NCI-H2081 (cell line): ENCODE data around the gene C10orf67.
"Not testable (repeated sequence)": the region's sequence is repeated elsewhere in the genome, so short reads cannot be mapped to it uniquely, and the experiment has no call there.

ENCODE experiments used
- DNase-seq, 2 experiments: peaks; one replicate each; lab custom pipeline; 2025; lab: John Stamatoyannopoulos, UW

C10orf67 gene

DNA sequence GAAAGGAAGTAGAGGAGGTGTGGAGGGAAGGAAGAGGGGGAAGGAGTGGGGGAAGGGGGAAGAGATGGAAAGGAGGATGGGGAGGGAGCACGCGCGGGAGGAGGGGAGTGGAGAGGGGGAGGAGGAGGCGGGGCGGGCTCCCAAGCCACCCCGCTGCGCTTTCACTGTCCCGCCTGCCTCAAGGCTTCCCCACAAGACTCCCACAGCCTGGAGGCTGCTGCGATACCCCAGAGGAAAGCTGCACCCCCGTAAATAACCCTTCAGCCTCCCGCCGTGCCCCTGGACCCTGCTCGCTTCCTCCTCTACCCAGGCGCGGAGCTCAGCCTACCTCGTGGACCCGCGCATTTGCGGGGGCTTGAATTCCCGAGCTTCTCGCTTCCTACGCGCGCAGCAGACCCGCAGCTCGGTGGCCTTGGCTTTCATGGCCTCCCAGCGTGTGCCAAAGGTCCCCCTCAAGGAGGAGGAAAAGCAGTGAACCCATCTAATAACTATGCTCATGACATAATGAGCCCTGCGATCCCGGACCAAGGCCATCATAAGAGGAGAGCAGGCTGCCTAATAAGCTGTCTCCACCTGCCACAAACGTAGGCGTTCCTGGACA, at the start of gene C10orf67:
Gene C10orf67 (minus strand): TSS at position 557 of the 601 bp plus-strand sequence. CDS start 23 bp downstream, at position 534.
- peak; percentile 30 to 32 for DNase-seq

DNA sequence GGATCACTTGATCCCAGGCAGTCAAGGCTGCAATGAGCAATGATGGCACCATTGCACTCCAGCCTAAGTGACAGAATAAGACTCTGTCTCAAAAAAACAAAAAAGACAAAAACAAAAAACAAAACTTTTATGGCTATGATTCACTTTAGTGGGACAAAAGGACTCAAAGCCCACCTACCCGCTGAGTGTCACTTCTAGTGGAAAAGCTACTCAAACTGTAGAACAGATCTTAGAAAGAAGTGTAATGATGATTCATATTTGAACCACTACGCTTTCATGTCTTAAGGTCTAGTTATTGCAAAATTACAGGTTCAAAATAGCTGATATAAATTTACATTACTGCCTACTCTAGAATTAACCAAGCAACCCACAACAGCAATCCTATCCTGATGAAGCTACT, 47.2 kb upstream of the C10orf67 start:
- no peak for DNase-seq

DNA sequence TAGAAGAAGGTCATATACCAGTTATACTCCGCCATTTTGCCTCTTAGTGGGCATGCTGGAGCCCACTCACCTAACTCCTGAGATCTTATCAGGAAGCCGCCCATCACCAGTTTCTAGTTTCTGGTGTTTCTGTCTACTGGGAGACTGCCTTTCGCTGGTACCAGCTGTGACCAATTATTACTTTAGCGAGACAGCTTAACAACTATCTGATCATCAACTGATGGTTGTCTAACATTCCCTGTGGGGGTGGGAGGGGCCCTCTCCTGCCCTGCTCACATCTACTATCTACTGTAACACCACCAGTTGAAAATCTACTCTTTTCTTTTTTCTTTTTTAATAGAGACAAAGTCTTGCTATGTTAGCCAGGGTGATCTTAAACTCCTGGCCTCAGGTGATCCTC, 46.2 kb upstream of the C10orf67 start:
- no peak for DNase-seq

DNA sequence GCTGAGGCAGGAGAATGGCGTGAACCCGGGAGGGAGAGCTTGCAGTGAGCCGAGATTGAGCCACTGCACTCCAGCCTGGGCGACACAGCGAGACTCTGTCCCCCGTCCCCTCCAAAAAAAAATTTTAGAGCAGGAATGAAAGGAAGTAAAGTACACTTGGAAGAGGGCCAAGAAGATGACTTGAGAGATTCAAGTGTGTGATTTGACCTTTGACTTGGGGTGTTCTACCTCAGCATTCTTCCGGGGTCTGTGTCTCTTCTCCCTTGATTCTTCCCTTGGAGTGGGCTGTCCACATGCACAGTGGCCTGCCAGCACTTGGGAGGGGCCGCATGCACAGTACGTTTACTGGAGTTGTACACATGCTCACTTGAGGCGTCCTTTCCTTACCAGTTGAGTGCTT, 45.8 kb upstream of the C10orf67 start:
- DNase-seq = not testable (repeated sequence)

DNA sequence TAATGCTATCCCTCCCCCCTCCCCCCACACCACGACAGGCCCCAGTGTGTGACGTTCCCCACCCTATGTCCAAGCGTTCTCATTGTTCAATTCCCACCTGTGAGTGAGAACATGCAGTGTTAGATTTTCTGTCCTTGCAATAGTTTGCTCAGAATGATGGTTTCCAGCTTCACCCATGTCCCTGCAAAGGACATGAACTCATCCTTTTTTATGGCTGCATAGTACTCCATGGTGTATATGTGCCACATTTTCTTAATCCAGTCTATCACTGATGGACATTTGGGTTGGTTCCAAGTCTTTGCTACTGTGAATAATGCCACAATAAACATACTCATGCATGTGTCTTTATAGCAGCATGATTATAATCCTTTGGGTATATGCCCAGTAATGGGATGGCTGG, 42.9 kb upstream of the C10orf67 start:
- DNase-seq = not testable (repeated sequence)

DNA sequence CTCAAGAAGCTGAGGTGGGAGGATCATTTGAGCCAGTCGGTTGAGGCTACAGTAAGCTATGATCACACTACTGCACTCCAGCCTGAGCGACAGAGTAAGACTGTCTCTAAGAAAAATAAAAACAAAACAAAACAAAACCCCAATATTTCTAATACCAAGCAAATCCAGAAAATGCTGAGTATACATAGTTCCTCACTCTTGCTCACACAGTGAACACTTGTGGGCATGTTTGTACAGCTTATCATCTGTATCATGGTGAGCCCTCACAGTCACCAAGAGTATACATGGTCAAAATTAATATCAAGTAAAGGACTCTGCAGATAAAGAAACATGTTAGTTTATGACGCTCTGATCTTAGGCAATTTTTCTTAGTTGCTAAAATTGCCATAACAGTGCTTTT, 41.5 kb upstream of the C10orf67 start:
- DNase-seq = no peak

DNA sequence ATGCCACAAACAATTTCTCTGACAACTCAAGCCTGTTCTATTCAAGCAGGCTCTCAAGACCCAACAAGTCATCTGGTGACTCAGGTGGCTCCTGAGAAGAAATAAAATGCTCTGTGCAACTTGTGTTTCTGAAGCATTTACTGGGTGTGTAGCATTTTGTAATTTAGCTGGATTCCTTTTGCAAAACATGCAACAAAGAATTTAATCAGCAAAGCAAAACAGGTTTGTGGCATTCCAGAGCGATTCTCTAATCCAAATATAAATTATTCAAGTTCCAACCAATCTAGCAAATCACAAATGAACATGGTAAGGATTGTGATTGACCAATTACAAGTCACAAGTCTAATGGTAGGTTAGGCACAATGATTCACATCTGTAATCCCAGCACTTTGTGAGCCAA, 39.8 kb upstream of the C10orf67 start:
- DNase-seq = no peak

DNA sequence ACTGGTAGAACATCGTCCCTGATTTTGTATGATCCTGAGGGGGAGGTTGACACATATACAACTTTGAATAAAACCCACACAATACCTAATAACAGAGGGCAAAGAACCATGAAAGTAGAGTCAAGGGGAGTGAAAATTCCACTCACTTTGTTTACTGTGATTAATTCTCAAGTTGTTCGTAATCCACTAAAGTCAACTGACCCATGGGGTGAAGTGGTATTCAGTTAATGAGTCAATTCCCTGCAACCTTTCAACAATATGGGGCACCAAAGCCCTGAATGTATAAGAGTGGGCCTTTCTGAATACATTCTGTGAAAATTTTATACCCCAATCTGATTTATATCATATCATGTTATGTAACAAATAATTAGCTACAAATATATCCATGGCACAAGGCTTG, 39.0 kb upstream of the C10orf67 start:
- DNase-seq = no peak

DNA sequence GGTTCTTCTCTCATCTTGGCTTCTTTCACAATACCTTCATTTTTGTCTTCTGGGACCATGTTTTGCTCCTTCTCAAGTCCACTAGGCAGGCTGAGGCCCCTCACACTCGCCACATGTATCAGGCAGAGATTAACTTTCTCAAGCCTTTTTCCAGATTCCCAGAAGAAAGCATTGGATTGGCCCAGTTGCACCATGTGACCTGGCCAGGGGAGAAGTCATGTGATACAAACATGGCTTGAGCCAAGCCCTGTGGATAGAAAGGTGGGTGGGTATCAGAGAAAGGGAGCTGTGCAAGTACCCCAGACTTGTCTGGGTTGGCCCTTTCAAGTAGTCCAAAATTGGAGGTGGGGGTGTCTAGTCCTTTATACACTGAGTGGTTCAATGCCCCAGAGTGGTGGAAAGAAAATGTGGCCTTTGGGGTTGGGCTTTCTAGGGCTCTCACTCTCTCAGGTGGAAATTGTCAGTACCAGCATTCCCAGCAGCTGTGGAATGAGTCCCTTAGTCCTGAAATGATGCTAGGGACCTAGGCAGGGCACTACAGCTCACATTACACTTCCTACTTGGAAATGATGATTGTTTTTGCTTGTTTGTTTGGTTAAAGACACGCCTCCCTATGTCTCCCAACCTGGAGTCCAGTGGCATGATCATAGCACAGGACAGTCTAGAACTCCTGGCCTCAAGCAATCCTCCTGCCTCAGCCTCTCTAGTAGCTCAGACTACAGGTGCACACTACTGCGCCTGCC, 36.9 kb upstream of the C10orf67 start:
- DNase-seq = no peak

DNA sequence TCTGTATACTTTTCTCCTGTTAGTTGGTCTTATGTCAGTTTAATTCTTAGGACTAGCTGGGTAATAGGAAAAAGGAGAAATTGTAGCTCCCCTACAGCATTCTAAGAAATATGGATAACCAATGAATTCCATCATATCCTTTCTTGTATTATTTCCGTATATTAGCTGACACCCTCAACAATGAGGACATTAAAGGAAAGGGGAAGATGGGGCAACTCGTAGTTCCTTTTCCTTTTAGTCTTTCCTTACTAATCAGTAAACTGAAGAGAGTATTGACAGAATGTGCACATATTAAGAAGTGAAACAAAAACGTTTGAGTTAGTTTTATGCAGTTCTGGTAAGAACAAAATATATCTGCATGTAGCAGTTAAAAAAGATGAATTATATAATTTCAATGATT, 35.1 kb upstream of the C10orf67 start:
- no peak for DNase-seq

DNA sequence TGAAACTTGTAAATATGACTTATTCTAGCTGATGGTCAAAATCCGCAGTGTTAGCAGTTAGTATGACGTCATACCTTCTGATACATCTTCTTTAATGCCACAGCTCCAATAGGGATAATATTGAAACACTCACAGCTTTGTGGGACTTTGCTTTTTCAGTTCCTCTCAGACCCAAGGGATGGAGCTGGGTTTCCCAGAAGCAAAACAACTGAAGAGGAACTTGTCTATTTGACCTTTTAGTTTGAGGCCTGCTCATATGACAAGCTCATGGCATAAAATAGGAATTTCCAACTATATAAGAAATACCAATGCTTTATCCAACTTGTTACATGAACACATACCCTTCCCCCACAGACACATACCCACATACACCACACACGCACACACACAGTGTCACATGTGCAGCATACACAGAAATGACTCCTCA, 31.6 kb upstream of the C10orf67 start:
- DNase-seq = no peak

DNA sequence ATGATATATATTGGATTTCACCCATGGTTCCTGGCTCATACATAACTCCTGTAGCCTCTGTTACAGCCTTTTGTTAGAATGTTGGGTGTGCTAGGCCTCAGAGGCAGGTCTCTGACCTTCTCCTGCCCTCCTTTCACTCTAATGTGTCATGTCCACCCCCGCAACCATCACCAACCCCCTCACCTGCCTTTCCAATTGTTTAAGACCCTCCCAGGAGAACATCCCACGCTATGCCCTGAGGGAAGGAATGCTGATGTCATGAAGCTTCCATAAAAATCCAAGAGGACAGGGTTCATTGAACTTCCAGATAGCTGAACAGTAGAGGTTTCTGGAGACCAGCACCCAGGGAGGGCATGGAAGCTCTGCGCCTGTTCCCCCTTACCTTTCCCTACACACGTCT, 30.8 kb upstream of the C10orf67 start:
- no peak for DNase-seq

DNA sequence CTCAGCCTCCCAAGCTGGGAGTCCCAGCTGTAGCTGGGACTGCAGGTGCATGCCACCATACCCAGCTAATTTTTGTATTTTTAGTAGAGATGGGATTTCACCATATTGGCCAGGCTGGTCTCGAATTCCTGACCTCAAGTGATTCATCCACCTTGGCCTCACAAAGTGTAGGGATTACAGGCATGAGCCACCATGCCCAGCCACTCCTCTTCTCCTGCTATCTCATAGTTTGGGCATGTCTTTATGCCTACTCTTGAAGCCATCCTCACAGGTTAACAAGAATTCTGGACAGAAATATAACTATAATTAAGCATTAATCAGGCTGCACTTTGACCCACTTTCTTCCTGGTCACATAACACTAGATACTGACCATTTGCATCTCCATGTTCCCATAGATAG, 28.6 kb upstream of the C10orf67 start:
- no peak for DNase-seq

DNA sequence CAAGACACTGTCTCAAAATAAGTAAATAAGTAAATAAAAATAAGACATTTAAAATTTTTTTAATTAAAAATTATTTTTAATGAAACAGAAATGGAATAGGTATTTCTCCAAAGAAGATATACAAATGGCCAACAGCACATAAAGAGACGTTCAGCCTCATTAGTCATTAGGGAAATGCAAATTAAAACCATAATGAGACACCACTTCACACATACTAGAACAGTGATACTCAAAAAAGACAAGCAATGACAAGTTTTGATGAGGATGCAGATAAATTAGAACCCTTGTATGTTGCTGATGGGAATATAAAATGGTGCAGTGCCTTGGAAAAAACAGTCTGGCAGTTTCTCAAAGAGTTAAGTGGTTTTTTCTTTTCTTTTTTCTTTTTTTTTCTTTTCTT, 26.5 kb upstream of the C10orf67 start:
- no peak for DNase-seq

DNA sequence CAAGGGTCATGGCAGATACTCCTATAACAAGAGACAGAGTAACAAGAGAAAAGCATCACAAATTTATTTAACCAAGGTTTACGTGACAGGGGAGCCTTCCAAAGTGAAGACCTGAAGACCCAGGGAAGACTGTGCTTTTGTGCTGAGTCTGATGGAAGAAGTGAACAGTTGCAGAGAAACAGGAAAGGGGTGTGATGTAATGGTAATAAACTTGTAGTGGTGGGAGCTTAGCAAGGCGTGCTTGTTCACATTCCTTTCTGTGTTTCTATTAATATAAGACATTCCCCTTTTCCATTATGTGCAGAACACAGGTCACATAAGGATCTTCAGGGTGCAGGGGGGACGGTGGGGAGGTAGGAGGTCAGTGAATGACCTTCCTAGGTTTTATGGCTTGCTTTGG, 25.5 kb upstream of the C10orf67 start:
- no peak for DNase-seq

DNA sequence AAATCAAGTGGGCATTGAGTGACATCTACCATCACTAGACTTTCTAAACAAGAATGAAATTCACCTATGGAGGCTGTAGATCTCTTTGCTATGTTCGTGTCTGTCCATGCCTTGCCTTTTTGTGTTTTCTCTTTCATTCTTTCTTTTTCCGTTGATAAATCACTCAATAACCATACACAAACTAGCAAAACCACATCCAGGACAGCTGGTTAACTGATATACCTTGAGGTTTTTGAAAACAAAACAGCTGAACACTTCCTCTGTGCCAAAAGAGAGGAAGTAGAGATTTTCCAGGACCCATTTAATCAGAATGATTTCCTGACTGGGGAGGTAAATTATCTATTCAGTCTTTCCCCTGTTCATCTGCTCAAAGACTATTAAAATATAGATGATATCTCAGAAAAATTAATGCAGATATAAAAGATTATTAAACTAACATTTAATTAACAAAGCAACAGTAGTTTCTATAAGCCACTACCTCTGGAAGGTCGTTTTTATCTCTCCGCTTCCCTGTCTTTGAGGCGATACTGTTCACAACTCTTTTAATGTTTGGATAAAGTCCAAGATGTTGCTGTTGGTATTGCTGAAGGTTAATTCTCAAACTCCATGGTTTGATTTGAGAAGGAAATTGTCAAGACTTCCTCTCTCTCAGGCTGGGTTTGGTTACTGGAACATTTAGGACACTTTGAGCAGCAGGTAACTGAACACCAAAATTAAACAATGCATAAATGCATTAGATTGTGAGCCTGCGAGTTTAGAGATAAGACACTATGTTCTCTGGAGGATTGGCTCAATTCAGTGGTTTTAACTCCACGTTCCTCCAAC, 24.4 kb upstream of the C10orf67 start:
- no peak for DNase-seq

DNA sequence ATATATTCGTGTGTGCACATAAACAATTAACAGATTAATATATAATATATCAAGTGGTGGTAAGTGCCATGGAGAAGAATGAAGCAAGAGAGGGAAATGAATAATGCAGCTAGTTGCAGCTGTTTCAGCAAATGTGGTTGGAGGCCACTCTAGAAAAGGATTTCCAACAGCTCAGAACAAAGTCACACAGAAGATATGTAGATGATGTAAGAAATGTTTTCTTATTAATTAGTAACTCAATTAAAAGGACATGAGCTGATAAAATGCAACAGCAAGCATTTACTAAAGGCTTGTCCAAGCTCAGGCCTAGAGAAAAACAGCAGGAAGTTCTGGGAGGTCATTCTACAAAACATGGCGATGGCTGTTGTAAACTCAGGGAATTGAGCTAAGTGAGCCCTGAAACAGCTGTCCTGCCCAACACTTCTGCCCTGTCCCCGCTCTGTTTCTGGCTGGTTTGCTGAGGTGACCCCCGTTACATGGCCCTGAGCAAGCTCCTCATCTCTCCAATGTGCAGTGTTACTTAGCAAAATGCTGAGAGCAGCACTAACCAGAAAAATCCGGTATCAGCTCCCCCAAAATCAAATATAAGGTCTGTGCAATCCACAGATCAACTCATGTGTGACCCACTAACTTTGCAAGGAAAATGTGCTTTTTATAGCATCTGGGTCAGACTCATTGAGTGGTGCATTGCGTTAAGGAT, 23.4 kb upstream of the C10orf67 start:
- no peak for DNase-seq

DNA sequence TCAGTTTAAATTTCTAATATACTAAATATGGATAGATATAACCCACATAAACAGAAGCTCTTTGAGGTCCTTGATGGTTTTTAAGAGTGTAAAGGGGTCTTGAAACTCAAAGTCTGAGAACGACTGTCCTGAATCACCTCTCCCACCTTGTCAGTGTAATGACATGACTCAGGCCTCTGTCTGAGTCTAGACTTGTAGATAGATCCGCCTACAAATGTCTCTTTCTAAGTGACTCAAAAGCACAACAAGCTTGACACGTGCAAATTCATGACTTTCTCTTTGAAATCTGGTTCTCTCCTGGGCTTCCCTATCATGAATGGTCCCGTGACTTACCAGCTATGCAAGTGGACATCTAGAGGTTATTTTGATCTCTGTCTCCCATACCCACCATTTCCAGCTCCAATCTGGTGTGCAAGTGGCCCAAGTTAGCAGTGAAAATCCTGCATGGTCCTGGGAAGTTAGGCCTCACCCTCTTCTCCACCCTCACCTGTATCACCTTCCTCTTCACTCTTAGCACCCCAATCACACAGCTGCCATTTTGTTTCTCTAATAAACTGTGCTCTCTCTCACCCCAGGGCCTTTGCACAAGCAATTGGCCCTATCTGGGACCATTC, 20.9 kb upstream of the C10orf67 start:
- not testable (repeated sequence) for DNase-seq

DNA sequence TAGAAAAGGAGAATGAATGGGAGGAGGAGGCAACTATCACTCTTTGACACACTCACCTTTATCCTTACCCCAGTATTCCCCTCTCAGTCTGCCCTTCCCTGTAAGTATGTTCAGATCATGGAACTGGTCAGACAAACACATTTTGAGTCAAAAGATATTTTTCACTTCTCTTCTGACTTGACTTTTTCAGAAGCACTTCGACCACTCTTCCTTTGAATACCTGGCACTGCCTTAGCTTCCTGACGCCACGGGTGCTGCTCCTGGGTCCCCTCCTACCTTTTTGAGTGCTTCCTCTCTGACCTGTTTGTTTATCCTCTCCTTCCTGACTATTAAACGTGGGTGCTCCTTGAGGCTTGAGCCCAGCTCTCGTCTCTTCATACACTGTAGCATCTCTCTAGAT, 19.8 kb upstream of the C10orf67 start:
- no peak for DNase-seq

DNA sequence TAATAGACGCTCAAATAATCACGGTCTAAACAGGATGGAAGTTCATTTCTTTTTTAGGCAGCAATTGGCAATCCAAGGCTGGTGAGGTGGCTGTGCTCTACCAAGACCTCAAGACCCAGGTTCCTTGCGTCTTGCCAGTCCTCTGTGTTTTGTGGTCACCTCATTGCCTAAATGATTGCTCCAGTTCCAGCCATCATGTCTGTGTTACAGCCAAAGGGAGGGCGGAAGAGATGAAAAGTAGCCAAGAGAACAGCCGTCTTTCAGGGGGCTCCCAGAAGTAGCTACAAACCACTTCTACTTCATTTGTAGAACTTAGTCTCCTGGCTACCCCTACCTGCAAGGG, 19.2 kb upstream of the C10orf67 start:
- no peak for DNase-seq

DNA sequence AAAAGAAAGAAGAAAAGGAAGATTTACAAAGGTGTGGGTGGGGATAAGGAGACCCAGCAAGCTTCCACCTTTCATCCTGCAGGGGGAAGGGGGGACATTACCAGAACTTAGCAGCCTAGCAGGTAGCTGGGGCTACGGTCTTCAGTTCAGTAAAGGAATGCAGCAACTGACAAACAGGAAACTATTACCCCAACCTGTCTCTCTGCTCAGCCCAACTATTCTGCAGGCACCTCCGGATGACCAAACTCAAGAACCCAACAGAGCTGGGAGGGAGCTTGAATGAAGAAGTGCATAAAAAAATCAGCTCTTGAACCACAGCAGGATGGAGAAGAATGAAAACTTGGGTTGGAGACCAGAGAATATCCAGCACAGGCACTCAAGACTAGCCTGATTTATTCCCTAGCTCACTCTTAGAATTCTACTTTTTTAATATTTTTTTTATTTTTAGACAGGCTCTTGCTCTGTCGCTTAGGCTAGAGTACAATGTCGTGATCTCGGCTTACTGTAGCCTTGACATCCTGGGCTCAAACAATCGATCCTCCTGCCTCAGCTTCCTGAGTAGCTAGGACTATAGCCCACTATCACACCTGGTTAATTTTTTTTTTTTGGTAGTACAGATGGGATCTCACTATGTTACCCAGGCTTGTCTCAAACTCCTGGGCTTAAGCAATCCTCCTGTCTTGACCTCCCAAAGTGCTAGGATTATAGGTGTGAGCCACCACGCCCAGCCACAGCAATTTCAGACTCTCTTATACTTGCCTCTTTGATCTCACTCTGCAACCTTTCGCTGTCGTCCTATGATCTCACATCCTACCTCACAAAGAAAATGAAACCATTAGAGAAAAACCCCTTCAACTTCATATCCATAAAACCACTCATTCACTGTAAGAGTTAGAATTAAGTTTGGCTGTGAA, 18.5 kb upstream of the C10orf67 start:
- no peak for DNase-seq
